ENCODE results near the gene CNKSR2.

CNKSR2 gene

DNA sequence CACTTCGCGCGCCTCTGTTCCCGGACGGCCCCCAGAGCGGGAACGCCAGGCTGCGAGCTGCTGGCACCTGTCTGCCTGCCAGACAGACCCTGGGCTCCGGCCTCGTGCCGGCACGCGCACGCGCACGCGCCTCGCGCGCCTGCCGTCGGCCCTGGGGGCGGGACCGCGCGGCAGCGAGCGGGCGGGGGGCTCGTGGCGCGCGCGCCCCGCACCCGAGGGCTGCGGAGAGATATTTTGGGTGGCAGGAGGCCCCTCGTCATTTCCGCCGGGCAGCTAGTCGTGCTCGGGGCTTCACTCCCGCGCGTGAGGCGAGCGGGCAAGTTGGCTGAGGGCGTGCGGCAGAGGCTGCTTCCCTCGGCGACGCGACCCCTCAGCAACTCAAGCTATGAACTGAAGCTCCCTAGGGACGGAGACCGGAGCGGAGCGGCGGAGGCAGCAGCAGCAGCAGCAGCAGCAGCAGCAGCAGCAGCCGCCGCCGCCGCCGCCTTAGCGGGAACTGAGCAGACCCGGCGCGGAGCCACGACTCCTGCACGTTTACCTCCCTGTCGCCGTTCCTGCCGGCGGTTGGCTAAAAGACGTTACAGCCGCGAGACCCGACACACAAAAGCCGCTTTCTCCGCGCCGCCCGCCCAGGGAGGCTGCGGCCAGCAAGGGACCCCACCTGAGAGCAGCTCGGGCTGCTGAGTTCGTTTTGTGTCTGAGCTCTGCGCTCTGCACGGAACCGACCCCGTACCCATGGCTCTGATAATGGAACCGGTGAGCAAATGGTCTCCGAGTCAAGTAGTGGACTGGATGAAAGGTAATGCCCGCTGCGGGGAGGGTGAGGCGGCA, at the start of gene CNKSR2:
CNKSR2 (plus strand) TSS at position 256 of the 831 bp plus-strand sequence; CDS start at position 736, 480 bp downstream.
- peak; percentile 68 for DNase-seq

DNA sequence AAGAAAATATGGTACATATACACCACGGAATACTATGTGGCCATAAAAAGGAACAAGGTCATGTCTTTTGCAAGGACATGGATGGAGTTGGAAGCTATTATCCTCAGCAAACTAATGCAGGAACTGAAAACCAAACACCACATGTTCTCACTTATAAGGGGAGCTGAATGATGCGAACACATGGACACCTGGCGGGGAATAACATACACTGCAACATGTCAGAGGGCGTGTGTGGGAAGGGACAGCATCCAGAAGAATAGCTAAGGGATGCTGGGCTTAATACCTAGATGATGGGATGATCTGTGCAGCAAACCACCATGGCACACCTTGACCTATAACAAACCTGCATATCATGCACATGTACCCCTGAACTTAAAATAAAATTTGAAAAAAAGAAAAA, 19.5 kb upstream of the CNKSR2 start:
- no peak for DNase-seq

DNA sequence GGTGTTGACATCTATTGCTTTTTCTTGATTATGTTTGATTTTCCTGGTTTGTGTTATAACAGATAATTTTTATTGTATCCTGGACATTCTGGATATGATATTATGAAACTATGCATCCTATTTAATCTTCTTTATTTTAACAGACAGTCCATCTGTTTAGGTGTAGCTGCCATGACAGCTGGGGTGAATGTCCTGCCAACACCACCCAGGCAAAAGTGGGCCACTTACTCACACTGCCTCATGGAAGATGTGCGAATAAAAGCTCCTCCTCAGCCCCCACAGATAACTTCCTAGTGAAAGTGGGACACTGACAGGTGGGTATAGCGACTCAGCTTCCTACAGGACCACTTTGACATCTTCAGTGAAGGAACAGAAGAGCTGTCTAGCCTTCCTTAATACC, 18.4 kb upstream of the CNKSR2 start:
- no peak for DNase-seq

DNA sequence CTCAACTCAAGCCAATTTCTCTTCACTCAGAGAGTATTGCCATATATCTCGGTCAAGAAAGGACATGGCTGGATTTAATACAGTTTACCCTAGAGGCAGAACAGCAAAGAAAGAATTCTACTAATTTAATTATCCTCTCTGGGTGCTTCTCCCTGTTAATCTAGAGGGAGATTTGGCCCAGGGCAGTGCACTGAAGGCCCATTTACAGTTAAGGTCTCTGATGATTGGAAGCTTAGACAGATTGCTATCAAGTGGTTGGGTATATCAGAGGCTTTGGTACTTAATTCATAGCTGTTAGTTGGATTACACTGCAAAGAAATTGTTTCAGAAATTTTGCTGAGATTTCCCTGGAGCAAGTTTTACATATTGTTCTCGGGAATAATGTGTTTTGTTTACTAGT, 4.6 kb upstream of the CNKSR2 start:
- DNase-seq: no peak

DNA sequence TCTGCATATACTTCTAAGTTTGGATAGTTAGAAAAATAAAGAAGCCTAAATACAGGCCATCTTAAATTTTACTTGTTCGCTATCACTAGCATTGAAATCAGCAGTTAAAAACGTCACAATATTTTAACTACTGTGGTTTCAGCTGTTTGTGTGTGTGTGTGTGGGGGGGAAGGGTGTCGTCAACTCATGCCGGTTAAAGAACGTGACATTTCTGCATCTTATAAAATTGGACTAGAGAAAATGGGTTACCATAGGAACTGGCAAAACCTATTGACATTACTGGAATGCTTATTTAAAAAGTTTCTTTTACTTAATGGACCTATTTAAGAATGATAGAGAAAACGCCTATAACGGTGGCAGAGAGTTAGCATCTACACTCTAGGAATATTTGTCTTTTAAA, 1.2 kb upstream of the CNKSR2 start:
- no peak for DNase-seq

DNA sequence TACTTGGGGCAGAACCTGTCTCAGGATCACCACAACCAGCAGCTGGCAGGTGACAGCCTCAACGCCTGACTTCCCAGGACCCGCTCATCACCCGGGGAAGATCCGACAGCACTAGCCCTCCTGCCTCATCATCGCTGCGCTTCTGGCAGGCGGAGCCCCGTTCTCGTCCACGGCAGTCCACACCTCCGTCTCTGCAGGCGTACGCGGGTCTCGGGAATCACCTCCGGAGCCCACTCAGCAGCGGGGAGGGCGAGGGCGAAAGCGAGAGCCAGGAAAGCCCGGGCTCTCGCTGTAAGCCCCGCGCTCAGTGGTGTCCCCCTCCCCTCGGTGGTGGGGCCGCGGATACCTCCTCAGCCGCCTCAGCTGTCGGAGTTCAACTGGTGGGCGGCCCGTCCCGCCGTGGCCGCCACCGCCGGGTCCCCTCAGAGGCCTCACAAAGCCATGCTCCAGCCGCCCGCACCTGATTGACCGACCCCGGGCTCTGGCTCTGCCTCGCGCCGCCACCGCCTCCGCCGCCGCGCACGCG, 518 bp upstream of the CNKSR2 start:
- peak; percentile 12 for DNase-seq

DNA sequence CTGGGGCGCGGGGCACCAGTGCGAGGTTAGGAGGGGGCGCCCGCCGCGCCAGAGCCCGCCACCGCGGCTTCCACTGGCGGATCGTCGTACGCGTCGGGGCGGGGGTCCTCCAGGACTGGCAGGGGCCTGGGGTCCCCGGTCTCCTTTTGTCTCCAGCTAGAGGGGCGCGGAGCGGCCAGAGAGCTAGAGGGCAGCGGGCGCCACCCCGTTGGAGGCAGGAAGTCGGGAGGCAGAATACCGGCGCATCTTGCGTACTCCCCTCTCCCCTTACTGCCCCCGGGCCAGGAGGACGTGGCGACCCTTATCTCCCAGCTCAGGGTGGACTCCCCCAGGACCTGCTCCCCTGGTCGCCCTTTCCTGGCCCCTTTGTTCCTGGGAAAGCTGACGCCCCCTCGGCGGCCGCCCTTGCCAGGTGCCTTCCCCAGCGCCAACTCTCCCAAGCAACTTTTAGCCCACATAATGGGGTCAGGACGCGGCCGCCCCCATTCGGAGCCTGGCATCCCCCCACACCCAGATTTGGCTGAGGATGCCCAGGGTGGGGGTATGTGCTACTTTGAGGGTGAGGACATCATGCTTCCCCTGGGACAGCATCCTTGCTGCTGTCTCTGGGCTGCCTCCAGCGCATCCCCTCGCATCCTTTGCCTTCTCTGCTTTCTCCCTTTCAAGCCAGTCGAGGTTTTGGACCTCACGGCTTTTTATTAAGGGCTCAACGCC, 933 bp downstream of the CNKSR2 start:
- peak; percentile 2 for DNase-seq

DNA sequence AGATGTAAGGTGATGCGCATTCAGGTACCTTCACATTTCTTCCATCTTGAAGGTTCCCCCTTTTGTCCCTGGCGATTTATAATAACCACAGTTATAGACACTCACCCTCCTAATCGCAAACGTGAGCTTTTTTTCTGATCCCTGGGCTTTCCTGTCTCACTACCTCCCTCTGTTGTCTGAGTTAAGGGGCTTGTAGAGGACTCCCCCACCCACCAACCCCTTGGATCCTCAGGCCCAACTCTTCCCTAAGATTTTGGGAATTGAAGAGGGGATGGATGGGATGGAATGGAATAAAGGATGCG, 1.4 kb downstream of the CNKSR2 start:
- no peak for DNase-seq

DNA sequence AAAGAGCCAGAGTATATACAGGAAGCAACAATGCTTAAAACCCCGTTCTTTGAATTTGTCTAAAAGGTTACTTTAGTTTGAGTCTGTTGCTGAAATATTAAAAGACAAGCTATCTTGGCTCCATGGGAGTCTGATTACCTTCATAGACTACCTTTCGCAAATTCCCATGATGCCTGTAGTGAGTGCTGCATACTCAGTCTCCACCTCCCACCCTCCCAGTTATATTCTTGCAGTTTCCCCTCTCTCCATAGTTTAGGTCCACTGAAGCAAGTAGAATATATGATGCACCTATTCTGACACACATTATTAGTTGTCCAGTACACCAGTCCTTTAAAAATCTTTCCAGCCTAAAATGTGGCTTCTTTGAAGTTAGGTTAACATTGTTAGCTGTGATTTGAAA, 2.4 kb downstream of the CNKSR2 start:
- no peak for DNase-seq

DNA sequence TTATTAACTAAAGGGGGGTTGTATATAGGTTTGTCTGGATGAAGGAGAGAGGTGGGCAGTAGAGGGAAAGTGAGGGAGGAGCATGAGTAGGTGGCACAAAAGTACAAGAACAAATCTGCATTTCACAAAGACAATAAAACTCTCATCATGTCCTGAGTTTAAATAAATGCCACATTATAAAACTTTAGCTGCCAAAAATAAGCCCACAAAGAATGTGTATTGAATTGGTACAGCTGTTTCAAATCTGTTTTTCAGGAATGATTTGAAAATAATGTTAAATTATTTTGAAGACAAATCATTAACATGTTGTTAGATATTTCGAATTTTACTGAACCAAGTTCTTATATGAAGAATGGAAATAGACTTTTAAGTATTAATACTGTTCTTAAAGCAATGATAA, 5.8 kb downstream of the CNKSR2 start:
- no peak for DNase-seq

DNA sequence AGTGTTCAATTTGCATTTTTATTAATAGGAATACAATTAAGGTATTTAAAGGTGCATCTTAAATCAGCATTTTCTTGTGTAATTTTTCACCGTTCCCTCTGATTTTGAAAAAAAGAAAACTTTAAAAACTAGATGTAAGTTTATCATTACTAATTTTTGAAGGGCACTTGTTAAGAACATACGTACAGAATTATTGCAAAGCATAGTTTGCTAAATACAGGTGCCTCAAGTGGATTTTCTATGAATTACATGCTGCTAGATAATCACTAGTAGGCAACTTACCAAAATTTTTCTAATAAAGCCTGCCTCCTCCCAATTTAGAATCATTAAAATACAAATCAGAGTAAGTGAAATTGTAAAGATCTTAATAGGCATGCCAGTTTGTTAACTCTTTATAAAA, 8.5 kb downstream of the CNKSR2 start:
- DNase-seq: no peak

DNA sequence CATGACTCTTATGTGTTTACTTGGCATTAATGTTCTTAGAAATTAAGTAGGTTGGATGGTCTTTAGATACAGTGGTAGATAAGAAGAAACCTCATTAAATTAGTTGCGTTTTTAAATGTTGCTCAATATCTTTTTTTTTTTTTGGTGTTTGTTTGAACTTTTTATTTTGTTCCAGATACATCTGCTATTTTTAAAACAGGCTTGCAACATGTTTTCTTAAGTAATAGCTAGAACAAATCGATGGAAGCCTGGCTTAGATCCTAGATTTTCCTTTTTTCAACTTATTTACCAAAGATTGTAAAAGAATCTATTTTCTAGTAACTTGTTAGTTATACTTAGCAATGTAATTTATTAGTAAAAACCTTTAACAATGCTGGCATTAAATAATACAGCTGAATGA, 9.3 kb downstream of the CNKSR2 start:
- no peak for DNase-seq

DNA sequence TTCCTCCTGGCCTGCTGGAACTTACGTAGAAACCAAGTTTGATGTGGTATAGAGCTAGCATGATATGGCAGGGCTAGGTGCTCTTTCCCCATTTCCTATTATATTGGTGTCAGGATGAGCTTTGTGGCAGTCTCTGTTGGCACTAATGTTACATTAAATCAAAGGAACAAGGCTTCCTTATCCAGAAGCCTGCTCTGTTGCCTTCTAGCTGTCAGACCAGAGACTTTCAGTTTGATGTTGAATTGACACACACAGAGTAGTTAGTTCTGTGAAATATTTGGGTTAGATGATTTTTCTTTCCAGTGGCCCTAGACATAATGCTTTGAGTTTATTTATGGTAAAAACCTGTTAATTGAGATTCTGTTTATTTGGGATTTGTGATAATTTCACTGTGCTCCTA, 10.0 kb downstream of the CNKSR2 start:
- DNase-seq: no peak

DNA sequence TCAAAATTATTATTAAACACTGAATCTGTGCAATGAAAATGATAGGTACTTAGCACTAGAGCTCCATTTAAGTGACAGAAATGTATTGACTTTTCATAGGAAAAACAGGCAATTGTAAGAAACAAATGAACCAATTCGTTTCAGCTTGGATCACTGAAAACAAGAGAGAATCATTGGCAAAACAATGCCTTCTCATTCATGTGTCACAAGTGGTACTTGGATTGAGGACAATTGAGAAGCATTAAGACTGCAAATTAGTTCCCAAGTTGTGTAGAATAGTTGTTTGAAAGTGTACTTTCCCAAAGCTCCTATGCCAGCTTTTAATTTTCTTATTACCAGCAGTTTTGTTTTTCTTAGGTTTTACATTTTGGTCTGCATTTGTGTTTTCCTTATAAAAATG, 20.6 kb downstream of the CNKSR2 start:
- DNase-seq: no peak

DNA sequence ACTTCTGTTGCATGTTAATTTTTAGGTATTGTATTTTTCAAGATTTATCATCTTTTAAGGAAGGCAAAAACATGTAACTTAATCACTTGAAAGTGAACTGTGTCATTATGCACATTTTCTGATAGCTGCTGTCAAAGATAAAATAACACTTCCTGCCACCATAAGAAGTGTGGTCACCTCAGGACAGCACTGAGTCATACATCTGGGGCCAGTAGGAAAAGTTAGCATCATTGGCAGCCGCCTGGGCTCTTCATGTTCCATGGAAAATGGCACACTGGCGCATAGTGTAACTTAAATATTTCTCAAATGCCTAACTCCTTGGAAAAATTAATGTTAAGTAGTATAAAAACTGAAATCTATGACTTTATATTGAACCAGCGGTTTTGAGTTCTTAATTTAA, 24.2 kb downstream of the CNKSR2 start:
- no peak for DNase-seq

DNA sequence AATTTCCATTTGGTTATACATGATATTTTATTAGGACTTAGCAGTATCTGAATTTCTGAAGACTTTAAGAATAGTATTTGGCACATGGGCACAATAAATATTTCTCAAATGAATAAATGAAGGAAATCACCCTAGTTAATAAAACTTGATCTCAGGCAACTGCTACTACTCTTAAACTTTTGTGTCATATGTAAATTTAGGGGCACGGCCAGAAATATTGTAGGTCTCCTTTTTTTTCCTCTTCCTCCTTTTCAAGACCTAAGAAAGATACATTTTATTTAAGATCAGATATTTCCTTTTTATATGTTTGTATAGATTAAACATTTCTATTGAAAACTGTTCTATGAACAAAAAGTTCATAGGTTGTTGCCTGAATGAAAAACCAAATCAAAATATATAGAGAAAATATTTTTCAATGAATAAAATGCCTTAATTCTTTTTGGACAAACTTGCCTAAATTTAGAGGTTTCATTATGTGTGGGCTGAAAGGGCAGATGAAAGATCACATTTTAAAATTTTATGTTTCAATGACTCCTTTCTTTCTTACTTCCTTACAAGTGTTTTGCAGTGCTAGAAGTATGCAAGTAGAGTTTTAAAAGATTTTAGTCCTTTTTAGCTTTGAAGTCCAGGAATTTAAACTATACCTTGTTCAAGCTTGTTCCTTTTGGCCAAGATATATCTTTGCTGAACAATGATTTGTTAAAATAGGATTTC, 26.3 kb downstream of the CNKSR2 start:
- DNase-seq: no peak

DNA sequence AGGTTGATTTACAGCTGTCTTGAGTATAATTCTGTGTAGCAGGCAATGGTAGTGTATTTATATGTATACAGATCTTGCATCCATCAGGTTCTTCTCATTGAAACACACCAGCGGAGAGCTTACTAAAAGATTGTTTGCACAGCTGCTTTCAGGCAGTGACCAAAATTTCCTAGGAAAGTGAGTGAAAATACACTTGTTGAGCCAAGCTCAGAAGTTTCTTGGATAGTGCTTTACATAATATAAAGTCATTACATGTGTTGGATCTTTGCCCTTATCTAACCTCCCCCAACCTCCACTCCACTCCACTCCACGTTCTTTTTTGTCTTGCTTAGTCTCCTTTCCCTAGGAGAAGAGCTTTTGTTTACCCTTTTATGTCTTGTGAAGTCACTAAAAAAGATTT, 34.1 kb downstream of the CNKSR2 start:
- DNase-seq: no peak

DNA sequence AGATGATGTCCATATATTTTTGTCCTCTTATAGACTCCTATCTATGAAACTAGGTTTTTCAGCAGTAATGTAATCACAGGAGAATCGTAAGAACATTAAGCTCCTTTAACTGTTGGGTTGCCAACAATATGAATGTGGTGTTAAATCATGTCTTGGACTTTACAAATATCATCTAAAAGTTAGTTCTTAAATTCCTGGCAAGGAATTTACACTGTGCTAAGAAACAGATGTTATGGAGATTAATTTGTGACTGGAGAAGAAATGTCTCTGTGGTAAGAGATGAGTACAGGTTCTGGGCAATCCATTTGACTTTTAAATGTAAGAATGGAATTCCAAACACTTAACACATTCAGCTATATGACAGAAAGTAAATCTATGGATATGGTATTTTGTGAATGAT, 34.6 kb downstream of the CNKSR2 start:
- DNase-seq: no peak

DNA sequence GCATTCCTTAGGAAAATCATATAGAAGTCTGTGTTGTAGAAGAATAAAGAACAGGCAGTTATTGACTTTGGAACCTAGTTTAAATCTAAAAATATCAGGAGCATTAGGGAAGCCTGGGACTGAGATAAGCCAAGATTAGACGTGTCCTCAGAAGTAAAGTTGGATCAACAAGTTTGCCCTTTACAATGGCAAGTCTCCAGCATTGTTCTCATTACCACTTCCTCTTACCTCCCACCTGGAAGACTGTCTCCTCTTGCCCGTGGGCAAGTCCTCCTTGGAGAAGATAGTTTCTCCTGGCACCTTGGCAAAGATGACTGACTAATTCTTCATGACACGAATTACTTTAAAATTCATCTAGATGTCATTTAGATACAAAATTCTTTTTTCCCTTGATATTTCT, 37.8 kb downstream of the CNKSR2 start:
- DNase-seq: no peak

DNA sequence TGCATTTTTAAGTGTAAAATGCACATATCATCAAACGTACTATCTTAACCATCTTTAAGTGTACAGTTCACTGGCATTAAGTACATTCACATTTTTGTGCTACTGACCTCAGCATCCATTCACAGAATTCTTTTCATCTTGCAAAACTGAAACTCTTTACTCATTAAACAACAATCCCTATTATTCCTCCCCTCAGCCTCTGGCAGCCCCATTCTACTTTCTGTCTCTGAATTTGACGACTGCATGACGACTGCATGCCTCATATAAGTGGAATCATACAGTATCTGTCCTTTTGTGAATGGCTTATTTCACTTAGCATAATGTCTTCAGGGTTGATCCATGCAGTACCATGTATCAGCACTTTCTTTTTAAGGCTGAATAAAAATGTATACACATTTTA, 38.7 kb downstream of the CNKSR2 start:
- no peak for DNase-seq

DNA sequence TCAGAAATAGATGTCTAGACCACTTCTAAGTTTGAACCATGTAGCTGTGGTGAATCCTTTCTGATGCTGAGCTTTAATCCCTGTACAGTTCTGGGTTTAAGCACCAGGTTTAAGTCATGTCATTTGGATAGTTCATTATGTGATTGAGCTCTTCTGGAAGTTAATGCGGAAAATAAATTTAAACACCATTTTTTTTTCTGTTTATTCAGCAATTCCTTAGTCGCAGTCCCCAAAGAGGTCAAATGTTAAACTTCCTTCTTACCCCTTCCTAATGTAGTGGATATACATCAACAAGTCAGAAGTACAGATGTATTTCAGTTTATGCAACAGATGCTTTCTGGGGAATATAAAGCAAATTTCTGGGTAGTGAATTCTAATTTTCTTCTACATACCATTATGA, 52.9 kb downstream of the CNKSR2 start:
- no peak for DNase-seq

DNA sequence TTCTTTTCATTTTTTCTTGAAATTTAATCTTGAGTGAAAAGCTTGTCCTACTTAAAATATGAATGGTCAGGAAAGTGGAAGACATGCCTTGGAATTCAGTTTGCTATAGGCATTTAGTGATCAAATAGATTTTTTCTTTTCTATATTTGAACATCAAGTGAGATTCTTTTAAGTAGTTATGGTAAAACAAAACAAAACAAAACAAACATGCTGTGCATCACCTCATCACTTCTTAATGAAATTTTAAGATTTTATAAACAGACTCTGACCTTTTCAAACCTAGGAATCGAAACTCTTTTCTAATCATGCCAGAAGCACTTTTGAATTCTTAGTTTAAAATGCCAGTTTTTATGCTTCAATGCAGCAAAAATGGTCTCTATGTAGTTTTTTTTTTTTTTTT, 62.8 kb downstream of the CNKSR2 start:
- no peak for DNase-seq

DNA sequence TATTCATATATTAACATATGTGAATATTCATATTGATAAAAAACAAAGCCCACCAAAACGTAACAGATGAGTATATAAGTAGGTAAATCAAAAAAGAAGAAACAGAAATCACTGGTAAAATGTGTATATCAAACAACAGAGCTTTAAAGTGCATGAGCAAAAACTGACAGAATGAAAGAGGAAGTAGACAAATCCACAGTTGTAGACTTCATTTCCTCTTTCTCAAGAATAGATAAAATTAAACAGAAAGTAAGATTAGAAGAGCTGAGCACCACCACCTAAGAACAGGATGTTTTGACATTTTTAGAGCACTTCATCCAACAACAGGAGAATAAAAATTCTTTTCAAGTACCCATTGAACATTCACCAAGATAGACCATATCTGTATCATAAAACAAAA, 64.6 kb downstream of the CNKSR2 start:
- DNase-seq: no peak

DNA sequence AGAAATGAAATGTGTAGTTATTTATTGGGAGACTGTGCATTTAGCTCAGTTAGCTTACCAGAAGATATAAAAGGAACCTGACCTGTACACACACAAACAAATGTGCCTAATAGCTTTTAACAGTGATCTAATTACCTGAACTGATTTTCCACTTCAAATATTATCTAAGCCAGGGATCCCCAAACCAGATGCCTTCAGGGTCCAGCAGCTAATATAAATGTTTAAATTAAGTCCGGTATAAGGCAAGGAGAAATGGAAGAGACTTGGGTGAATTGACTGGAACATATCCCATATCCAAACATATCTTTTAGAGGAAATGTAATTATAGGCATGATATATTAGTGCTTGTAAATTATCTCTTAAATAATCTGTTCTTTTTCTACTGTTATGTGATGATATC, 66.7 kb downstream of the CNKSR2 start:
- no peak for DNase-seq

All from stimulated activated CD4-positive, alpha-beta T cell treated with anti-CD3 and anti-CD28 coated beads, Interleukin-12 subunit alpha, Interleukin-12 subunit beta, amount 100 ng/mL, for 4 hours (primary cell).